Measurements from ENCODE around the gene TNIK. TPM values are rescaled to one million over a fixed set of nuclear protein-coding genes. Genes with fewer than 3 reads are reported as not detected.

The TNIK gene
- total and polyA plus RNA-seq, 8 donors: 2.1 to 40.2 (median 10.1) TPM

GRCh38 chr3:171110715-171111114 is 349.5 kb downstream of the TNIK start:
- no peaks in the 10 kb centered on the region for H3K27me3 ChIP-seq
- intact Hi-C loops (cut with DNase I; ENCODE audit: low total_unique reads): no loop called here
- peaks cover 8 to 50% (median 45%) of the 10 kb centered on the region in 4 donors for H3K36me3 ChIP-seq
- H3K4me1 ChIP-seq: no peaks in the 10 kb centered on the region
- no peak for DNase-seq
- 95 to 97% (median 96%) methylated on average over 4 of the region's 4 CpGs for WGBS, 5 donors
- H3K27ac ChIP-seq: no peak overlapping the region
- H3K4me3 ChIP-seq: no peak overlapping the region
- TF ChIP-seq POLR2AphosphoS5 (IDR thresholded peaks at IDR 0.05) (no peak), POLR2A (IDR thresholded peaks at IDR 0.05) (no peak), CTCF (IDR thresholded peaks at IDR 0.05) (no peak), EP300 (IDR thresholded peaks at IDR 0.05) (no peak)
- H3K9me3 ChIP-seq: no peaks in the 10 kb centered on the region

GRCh38 chr3:171108066-171108465 is 352.1 kb downstream of the TNIK start:
- Histone ChIP-seq H3K4me1 (no peaks in the 10 kb centered on the region), H3K36me3 (peaks cover 8 to 52% (median 44%) of the 10 kb centered on the region in 4 donors), H3K27me3 (no peaks in the 10 kb centered on the region), H3K9me3 (no peaks in the 10 kb centered on the region), H3K27ac (no peak overlapping the region), H3K4me3 (no peak overlapping the region)
- TF ChIP-seq POLR2AphosphoS5 (IDR thresholded peaks at IDR 0.05) (no peak), CTCF (IDR thresholded peaks at IDR 0.05) (no peak), POLR2A (IDR thresholded peaks at IDR 0.05) (no peak), EP300 (IDR thresholded peaks at IDR 0.05) (no peak)
- intact Hi-C loops (cut with DNase I; ENCODE audit: low total_unique reads): no loop called here
- DNase-seq: no peak
- 64 to 71% (median 67%) methylated on average over 4 of the region's 4 CpGs for WGBS, 5 donors

GRCh38 chr3:171103185-171103584 is 357.0 kb downstream of the TNIK start:
- WGBS, 5 donors: 93 to 100% (median 97%) methylated on average over 1 of the region's 1 CpG
- H3K4me3 ChIP-seq: no peak overlapping the region

GRCh38 chr3:171101982-171102641 is 358.1 kb downstream of the TNIK start:
- H3K4me1 ChIP-seq: no peaks in the 10 kb centered on the region
- H3K27ac ChIP-seq: no peak overlapping the region
- no peak overlapping the region for H3K4me3 ChIP-seq
- no peak for TF ChIP-seq POLR2A (IDR thresholded peaks at IDR 0.05)
- no peak for TF ChIP-seq EP300 (IDR thresholded peaks at IDR 0.05)
- TF ChIP-seq CTCF (IDR thresholded peaks at IDR 0.05): no peak
- no peak for TF ChIP-seq POLR2AphosphoS5 (IDR thresholded peaks at IDR 0.05)
- peaks cover 0 to 50% (median 44%) of the 10 kb centered on the region in 4 donors for H3K36me3 ChIP-seq
- 96 to 98% (median 97%) methylated on average over 2 of the region's 2 CpGs for WGBS, 5 donors
- no peaks in the 10 kb centered on the region for H3K27me3 ChIP-seq
- no peak for DNase-seq
- intact Hi-C loops (cut with DNase I; ENCODE audit: low total_unique reads): no loop called here
- no peaks in the 10 kb centered on the region for H3K9me3 ChIP-seq

More at GRCh38 chr3:171103185-171103584, 357.0 kb downstream of the TNIK start:
- H3K27ac ChIP-seq: no peak overlapping the region
- peaks cover 0 to 58% (median 51%) of the 10 kb centered on the region in 4 donors for H3K36me3 ChIP-seq
- intact Hi-C loops (cut with DNase I; ENCODE audit: low total_unique reads): no loop called here
- H3K27me3 ChIP-seq: no peaks in the 10 kb centered on the region
- H3K4me1 ChIP-seq: no peaks in the 10 kb centered on the region
- TF ChIP-seq CTCF (IDR thresholded peaks at IDR 0.05): no peak
- TF ChIP-seq POLR2A (IDR thresholded peaks at IDR 0.05): no peak
- no peak for TF ChIP-seq POLR2AphosphoS5 (IDR thresholded peaks at IDR 0.05)
- TF ChIP-seq EP300 (IDR thresholded peaks at IDR 0.05): no peak
- no peaks in the 10 kb centered on the region for H3K9me3 ChIP-seq
- no peak for DNase-seq

Measured in stomach (tissue), 9 donors.